Measurements from ENCODE around the gene ZNF709.
"Not testable (repeated sequence)": the region's sequence is repeated elsewhere in the genome, so short reads cannot be mapped to it uniquely, and the experiment has no call there.

ZNF709 gene

DNA sequence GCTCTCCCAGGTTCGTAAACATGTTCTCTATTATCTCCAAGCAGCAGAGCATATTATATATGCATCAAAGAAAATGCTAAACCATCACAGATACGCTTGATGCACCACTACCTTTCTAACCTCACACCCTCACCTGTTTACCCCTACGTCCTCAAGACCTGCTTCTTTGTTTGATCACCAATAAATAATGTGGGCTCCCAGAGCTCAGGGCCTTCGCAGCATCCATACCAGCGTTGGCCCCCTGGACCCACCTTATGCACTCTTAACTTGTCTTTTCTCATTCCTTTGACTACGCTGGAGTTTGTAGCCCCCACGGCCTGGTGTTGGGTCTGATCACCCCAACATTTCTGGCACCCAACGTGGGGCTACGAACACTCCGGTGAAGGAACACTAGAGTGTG is 33.8 kb downstream of the ZNF709 start:
- DNase-seq (ENCODE audit: low spot score) = no peak

DNA sequence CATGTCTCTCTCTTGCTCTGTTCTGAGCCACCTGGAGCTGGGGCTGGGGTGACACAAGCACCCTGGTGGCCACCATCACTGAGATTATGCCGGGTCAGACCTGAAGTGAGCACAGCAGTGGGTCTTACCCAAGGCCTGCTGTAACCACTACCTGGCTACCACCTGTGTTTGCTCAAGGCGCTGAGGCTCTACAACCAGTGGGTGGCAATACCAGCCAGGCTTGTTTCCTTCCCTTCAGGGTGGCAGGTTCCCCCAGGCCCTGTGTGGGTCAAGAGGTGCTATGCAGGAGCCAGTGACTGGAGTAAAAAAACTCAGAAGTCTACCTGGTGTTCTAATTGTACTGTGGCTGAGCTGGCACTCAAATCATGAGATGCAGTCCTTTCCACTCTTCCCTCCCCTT is 35.8 kb downstream of the ZNF709 start:
- no peak for DNase-seq (ENCODE audit: low spot score)

DNA sequence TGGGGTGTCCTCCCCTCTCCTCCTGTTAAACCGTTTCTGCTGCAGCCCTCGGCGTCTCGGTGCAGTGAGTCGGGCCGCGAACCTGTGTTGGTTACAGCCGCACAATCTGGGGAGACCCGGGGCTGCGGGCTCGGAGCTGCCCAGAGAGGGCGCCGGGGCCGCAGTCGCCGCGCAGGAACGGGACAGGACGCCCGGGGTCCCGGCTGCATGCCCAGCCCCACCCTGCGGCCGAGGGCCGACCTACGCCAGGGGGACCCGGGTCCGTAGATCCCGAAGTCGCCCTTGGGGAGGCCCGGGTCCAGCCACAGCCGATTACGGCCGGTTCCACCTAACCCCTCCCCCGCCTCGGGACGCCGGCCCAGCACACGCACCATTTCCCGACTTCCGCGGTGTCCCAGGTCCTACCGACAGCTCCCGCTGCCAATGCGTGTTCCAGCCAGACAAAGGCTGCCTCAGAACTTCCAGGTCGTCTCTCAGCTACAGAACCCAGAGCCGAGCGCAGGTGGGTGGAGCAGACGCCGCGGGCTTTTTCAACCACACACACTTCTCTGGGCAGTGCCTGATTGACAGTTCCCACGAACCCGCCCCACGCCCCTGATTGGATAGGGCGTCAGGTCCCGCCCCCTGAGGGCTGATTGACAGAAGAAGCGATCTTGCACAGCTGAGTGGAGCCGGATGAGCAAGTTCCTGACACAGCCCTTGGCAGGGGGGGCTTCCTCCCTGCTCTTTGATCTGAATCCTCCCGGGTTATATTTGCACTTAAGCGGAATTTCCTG is 43.9 kb downstream of the ZNF709 start, which contains the start of gene ZNF443:
ZNF443 (minus strand) TSS at position 481 of the 776 bp plus-strand sequence; CDS start at position 374, 107 bp downstream.
- peak; percentile 90 for DNase-seq (ENCODE audit: low spot score)

DNA sequence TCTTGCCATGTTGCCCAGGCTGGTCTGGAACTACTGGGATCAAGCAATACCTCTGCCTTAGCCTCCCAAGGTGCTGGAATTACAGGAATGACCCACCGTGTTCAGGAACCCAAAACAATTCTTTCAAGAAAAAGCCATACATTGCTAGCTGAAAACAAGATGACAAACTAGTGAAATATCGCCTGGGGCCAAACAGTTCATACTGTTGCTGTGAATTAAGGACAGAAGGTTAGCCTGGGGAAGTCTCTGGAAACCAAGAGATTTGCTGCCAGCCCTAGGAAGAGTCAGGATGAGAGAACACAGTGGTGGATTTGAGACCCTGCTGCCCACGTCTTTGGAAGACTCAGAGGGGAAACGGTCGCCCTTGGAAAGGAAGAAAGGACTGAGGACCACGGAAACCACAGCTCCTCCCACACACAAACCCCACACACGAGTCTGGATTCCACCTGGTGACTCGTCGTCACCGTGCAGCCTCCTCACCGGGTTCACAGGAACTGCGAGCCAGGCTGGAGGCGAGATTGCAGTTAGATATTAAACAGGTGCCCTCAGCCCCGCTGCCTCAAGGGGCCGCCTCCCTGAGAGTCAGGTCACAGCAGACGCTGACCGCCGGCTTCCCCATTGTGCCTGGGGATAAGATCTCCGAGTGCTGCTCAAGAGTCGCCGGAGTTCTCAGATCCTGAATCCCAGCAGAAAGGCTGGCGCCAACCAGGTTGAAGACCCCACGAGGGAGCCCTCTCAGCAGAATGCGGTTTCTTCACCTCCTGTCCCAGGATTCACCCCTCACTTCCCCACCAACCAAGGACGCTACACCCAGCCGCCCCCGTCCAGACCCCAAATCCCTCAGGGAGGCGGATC is 44.7 kb downstream of the ZNF709 start:
- peak; percentile 41 for DNase-seq (ENCODE audit: low spot score)

DNA sequence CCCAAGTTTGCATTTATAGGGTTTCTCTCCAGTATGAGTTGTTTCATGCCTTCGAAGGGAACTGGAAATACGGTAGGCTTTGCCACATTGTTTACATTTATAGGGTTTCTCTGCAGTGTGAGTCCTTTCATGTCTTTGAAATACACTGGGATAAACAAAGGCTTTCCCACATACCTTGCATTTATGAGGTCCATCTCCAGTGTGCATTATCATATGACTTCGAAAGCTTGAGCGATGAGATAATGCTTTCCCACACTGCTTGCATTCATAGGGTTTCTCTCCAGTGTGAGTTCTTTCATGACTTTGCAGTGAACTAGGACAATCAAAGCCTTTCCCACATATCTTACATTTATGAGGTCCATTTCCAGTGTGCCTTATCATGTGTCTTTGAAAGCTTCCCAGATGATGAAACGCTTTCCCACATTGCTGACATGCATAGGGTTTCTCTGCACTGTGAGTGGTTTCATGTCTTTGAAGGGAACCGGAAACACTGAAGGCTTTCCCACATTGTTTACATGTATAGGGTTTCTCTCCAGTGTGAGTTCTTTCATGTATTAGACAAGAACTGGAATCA is 53.8 kb downstream of the ZNF709 start:
- DNase-seq (ENCODE audit: low spot score) = not testable (repeated sequence)

DNA sequence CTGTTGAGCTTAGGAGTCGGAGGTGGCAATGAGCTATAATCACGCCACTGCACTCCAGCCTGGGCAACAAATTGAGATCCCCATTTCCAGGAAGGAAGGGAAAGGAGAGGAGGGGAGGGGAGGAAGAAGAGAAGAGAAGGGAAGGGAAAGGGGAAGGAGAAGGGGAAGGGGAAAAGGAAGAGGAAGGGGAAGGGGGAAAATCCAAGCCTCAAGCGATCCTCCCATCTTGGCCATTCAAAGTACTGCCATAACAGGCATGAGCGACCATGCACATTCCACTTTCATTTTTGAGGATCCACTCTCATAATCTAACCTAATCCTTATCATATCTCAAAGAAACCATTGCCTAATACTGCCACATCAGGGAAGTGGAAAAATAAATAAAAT is 58.7 kb downstream of the ZNF709 start:
- no peak for DNase-seq (ENCODE audit: low spot score)

DNA sequence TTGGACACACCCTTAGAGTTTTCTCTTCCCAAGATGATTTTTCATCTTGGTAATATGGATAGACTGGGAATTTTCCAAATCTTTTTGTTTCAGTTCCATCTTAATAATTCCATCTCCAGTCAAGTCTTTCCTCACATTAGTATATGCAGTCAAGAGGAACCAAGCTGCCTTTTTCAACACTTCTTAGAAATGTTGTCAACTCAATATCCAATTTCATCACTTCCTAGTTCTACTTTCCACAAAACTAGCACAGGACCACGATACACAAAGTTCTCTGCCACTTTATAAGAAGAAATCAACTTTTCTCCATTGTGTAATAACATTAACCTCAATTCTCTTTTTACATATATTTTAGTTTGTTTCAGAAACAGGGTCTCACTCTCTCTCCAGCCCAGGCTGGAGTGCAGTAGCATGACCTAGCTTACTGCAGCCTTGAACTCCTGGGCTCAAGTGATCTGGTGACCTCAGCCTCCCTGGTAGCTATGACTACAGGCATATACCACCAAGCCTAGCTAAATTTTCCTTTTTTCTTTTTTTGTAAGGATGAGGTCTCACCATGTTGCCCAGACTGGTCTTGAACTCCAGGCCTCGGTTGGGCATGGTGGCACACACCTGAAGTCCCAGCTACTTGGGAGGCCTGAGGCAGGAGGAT is 59.3 kb downstream of the ZNF709 start:
- DNase-seq (ENCODE audit: low spot score) = no peak

DNA sequence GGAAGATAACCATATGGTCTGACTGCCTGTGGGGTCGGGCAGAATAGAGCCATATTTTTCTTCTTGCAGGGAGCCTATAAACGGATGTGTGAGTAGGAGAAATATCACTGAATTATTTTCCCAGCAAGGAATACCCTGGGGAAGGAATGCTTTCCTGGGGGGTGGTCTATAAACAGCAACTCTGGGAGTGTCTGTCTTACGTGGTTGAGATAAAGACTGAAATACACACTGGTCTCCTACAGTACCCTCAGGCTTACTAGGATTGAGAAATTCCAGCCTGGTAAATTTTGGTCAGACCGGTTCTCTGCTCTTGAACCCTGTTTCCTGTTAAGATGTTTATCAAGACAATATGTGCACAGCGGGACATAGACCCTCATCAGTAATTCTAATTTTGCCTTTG is 67.3 kb downstream of the ZNF709 start:
- DNase-seq (ENCODE audit: low spot score) = not testable (repeated sequence)

DNA sequence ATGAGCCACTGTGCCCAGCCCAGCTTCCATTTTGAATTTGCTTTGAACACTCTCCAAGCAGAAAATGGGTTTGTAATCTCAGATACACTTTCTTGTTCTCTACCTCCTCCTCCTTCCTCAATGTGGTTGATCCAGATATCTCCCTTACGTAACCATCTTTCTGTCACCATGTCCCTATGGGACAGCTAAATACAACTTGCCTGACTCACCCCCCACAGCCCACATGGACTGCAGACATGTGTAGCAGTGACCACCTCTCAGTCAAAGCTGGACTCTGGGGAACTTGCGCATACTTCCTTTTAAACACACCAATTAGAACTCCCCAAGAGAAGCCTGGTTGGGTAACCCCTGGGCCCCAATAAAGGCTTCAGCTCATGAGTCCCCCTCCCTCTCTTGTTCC is 72.7 kb downstream of the ZNF709 start:
- DNase-seq (ENCODE audit: low spot score) = no peak

Measured in D341Med (cell line).